Measurements from ENCODE around the gene ACADVL.

The ACADVL gene

GRCh38 chr17:7263801-7264078 lies 44.0 kb downstream of the ACADVL start:
- no peak overlapping the region for H3K27ac ChIP-seq
- no peak for TF ChIP-seq CTCF (IDR thresholded peaks at IDR 0.05; ENCODE audit: low read depth, low read length, missing control alignments)
- DNase-seq = no peak
- H3K27me3 ChIP-seq (replicated peaks) = no peaks in the 10 kb centered on the region
- in situ Hi-C loops (cut with HindIII; ENCODE audit: low pct_ligation_motif_present, low sequenced_read_pairs) = no loop called here
- H3K4me3 ChIP-seq (ENCODE audit: low read depth, low read length) = no peak overlapping the region
- peaks cover 7% of the 10 kb centered on the region for H3K36me3 ChIP-seq (replicated peaks)

GRCh38 chr17:7266784-7267183 lies 47.0 kb downstream of the ACADVL start:
- no peak overlapping the region for H3K4me3 ChIP-seq (ENCODE audit: low read depth, low read length)
- no peak for TF ChIP-seq CTCF (IDR thresholded peaks at IDR 0.05; ENCODE audit: low read depth, low read length, missing control alignments)
- no peak for DNase-seq
- in situ Hi-C loops (cut with HindIII; ENCODE audit: low pct_ligation_motif_present, low sequenced_read_pairs) = no loop called here
- no peaks in the 10 kb centered on the region for H3K27me3 ChIP-seq (replicated peaks)
- H3K36me3 ChIP-seq (replicated peaks) = no peaks in the 10 kb centered on the region
- H3K27ac ChIP-seq = no peak overlapping the region

Measured in brain microvascular endothelial cell (primary cell).